HepG2 (cell line): ENCODE results near the gene TTC6. TPM values are rescaled to one million over a fixed set of nuclear protein-coding genes. Genes with fewer than 3 reads are reported as not detected.

ENCODE experiments used
- AGO1 ChIP-seq: fragments of 200-400 bp; formaldehyde crosslinking; IDR thresholded peaks from 2 replicates; pipeline ENCODE4 v1.6.1; 2017; ENCODE audit warnings: mild to moderate bottlenecking, low read depth, low read length, moderate library complexity; ENCODE audit not compliant: poor library complexity, severe bottlenecking
- ATF7-NPFF ChIP-seq: sonication (generic); formaldehyde crosslinking; IDR thresholded peaks from 2 replicates; pipeline ENCODE4 v1.8.1; 2023; ENCODE audit warnings: mild to moderate bottlenecking, low read depth, missing genetic modification reagents, moderate library complexity
- CCAR2 ChIP-seq: fragments of 200-400 bp; formaldehyde crosslinking; optimal IDR thresholded peaks from 2 replicates; pipeline ENCODE3; 2018; ENCODE audit warnings: low read depth, mild to moderate bottlenecking, low read length, moderate library complexity
- CERS6 ChIP-seq: sonication (generic); formaldehyde crosslinking; IDR thresholded peaks from 2 replicates; pipeline ENCODE4 v1.5.0; 2020; ENCODE audit warnings: missing genetic modification reagents
- EEA1 ChIP-seq: sonication (generic); formaldehyde crosslinking; IDR thresholded peaks from 2 replicates; pipeline ENCODE4 v1.5.1; 2020; ENCODE audit warnings: mild to moderate bottlenecking, missing genetic modification reagents, borderline replicate concordance
- EED ChIP-seq: sonication (generic); formaldehyde crosslinking; IDR thresholded peaks from 2 replicates; pipeline ENCODE4 v1.5.0; 2020; ENCODE audit warnings: mild to moderate bottlenecking, missing genetic modification reagents
- GABPA ChIP-seq, 2 experiments: IDR thresholded peaks; 2 replicates each; pipeline ENCODE4 v1.6.1; 2011 to 2016; ENCODE audit warnings: low read depth in 2 of 2, low read length in 1 of 2, missing biosample characterization in 1 of 2, missing genetic modification characterization in 1 of 2
- HIVEP1 ChIP-seq: sonication (generic); formaldehyde crosslinking; IDR thresholded peaks from 2 replicates; pipeline ENCODE4 v1.4.0; 2020; ENCODE audit warnings: mild to moderate bottlenecking, missing genetic modification reagents
- KLF13 ChIP-seq: sonication (generic); formaldehyde crosslinking; IDR thresholded peaks from 2 replicates; pipeline ENCODE4 v1.4.0; 2020; ENCODE audit warnings: mild to moderate bottlenecking, missing genetic modification reagents
- KLF15 ChIP-seq: sonication (generic); formaldehyde crosslinking; IDR thresholded peaks from 2 replicates; pipeline ENCODE4 v1.8.1; 2023; ENCODE audit warnings: borderline replicate concordance, mild to moderate bottlenecking, inconsistent platforms, missing genetic modification reagents, mixed read lengths
- MAF1 ChIP-seq: sonication (generic); formaldehyde crosslinking; IDR thresholded peaks from 2 replicates; pipeline ENCODE4 v1.5.0; 2020; ENCODE audit warnings: missing genetic modification reagents, borderline replicate concordance
- MEIS2 ChIP-seq: sonication (generic); formaldehyde crosslinking; IDR thresholded peaks from 2 replicates; pipeline ENCODE4 v1.9.0; 2021; ENCODE audit warnings: mild to moderate bottlenecking, missing genetic modification reagents
- RERE ChIP-seq: IDR thresholded peaks from 2 replicates; pipeline ENCODE4 v1.6.1; 2016; ENCODE audit warnings: low read depth, missing genetic modification reagents, missing compliant biosample characterization
- SSRP1 ChIP-seq: IDR thresholded peaks from 2 replicates; pipeline ENCODE4 v1.6.1; 2016; ENCODE audit warnings: control low read depth
- STAT5B ChIP-seq: sonication (generic); formaldehyde crosslinking; IDR thresholded peaks from 2 replicates; pipeline ENCODE4 v1.4.0; 2020; ENCODE audit warnings: missing genetic modification reagents
- ZNF20 ChIP-seq: sonication (generic); formaldehyde crosslinking; IDR thresholded peaks from 2 replicates; pipeline ENCODE4 v1.4.0; 2020; ENCODE audit warnings: mild to moderate bottlenecking, moderate library complexity, missing genetic modification reagents
- ZNF503 ChIP-seq: sonication (generic); formaldehyde crosslinking; IDR thresholded peaks from 2 replicates; pipeline ENCODE4 v1.4.0; 2020; ENCODE audit warnings: missing genetic modification reagents
- ZNF557 ChIP-seq: sonication (generic); formaldehyde crosslinking; IDR thresholded peaks from 2 replicates; pipeline ENCODE4 v1.4.0; 2020; ENCODE audit warnings: missing genetic modification reagents
- ZNF674 ChIP-seq: sonication (generic); formaldehyde crosslinking; IDR thresholded peaks from 2 replicates; pipeline ENCODE4 v1.5.0; 2020; ENCODE audit warnings: low read depth, mild to moderate bottlenecking, missing genetic modification reagents
- ZNF740 ChIP-seq: sonication (generic); formaldehyde crosslinking; IDR thresholded peaks from 2 replicates; pipeline ENCODE4 v1.4.0; 2020; ENCODE audit warnings: missing genetic modification reagents
- polyA plus RNA-seq, 8 experiments: library from polyadenylated mRNA; depleted of rRNA in 3 of 8; stranded (reverse) in 7 of 8; unstranded in 1 of 8; fragments of >200 nt; fragmentation: Illumina TruSeq in 4 of 8; extraction: Trizol in 4 of 8; gene quantifications; 2 replicates each; pipeline versions ENCODE4 v1.2.1 to v1.2.3, GENCODE V29; 2011 to 2016; ENCODE audit warnings: low read depth in 4 of 8, missing spikeins in 1 of 8, mixed read lengths in 1 of 8; ENCODE audit not compliant: insufficient read depth in 1 of 8
- total RNA-seq, 5 experiments: library from RNA; depleted of rRNA; stranded (reverse); fragments of >200 nt; fragmentation: Illumina TruSeq; extraction: Trizol; gene quantifications; 2 replicates each; pipeline ENCODE4 v1.2.3, GENCODE V29; 2016; ENCODE audit warnings: low read depth in 1 of 5

Gene TTC6
- total and polyA plus RNA-seq, 2 of the 13 experiments (the other 11 are each of a cell fraction or from before 2014, with no cell fraction given): 9.3 to 27.4 TPM

- TF ChIP-seq RERE (CRISPR knock-in tag) (peak; percentile 43; the same call in 1 of the 2 replicates), ZNF20 (CRISPR knock-in tag) (peak; percentile 97; the same call in 1 of the 2 replicates), EED (CRISPR knock-in tag) (peak; percentile 99), ZNF503 (CRISPR knock-in tag) (peak; percentile 73; the same call in 1 of the 2 replicates), KLF13 (CRISPR knock-in tag) (0 out of 2 replicates have a peak, but pooled peaks have one; percentile 67), EEA1 (CRISPR knock-in tag) (peak; percentile 93; the same call in 1 of the 2 replicates), GABPA (IDR thresholded peaks at IDR 0.05; ENCODE audit: low read depth, low read length) (no peak), GABPA (CRISPR knock-in tag; IDR thresholded peaks at IDR 0.05; ENCODE audit: low read depth) (0 out of 2 replicates have a peak, but pooled peaks have one; percentile 22), MEIS2 (CRISPR knock-in tag) (peak; percentile 93), ZNF674 (peak; percentile 80; the same call in 1 of the 2 replicates), ATF7-NPFF (CRISPR knock-in tag) (peak; percentile 87), CCAR2 (no peak), HIVEP1 (CRISPR knock-in tag) (peak; percentile 88; the same call in 1 of the 2 replicates), KLF15 (CRISPR knock-in tag) (peak; percentile 89; the same call in 1 of the 2 replicates), STAT5B (CRISPR knock-in tag) (no peak), MAF1 (CRISPR knock-in tag) (peak; percentile 68; the same call in 1 of the 2 replicates), ZNF557 (CRISPR knock-in tag) (peak; percentile 49; the same call in 1 of the 2 replicates), ZNF740 (CRISPR knock-in tag) (peak; percentile 85; the same call in 1 of the 2 replicates), CERS6 (no peak; the same call in 1 of the 2 replicates), AGO1 (peak; percentile 54), SSRP1 (peak; percentile 83)
These were observed 586 bp downstream of the TTC6 start (continued) for GRCh38 chr14:37595809-37596621.
